Muscle of arm (tissue), 14 donors: ENCODE results near the gene C21orf58. TPM values are rescaled to one million over a fixed set of nuclear protein-coding genes. Genes with fewer than 3 reads are reported as not detected.
"Not testable (repeated sequence)": the region's sequence is repeated elsewhere in the genome, so short reads cannot be mapped to it uniquely, and the experiment has no call there.

Experiments used
- DNase-seq: peaks from one replicate; pipeline ENCODE4 v3.0.0-alpha.2; 2013
- long read RNA-seq, 11 donors: transcript quantifications; one replicate each; lab custom pipeline, GENCODE V29; 2026
- polyA plus RNA-seq, 12 donors: library from polyadenylated mRNA; unstranded; fragments of 120-200 nt; gene quantifications; one replicate each; pipeline ENCODE4 v1.2.1, GENCODE V29; 2013; ENCODE audit not compliant: insufficient read length in 12 of 12

Gene C21orf58
- polyA plus RNA-seq, result 10 to 100 TPM in 2 of 12 donors, 1 to 10 TPM in 9, not detected in 1; 4.2 to 14.4 (median 6.5) TPM
- long read RNA-seq, donor 1, partial matches to known transcripts, result 8 of 9 reads
- long read RNA-seq, donor 1, other reads (novel, unspliced or antisense), result 0 of 9 reads
- long read RNA-seq, donor 2, result 0 reads
- long read RNA-seq, donor 3, partial matches to known transcripts, result 0 of 1 reads
- long read RNA-seq, donor 3, other reads (novel, unspliced or antisense), result 0 of 1 reads
- long read RNA-seq, donor 4, partial matches to known transcripts, result 17 of 17 reads
- long read RNA-seq, donor 4, other reads (novel, unspliced or antisense), result 0 of 17 reads
- long read RNA-seq, donor 5, result 0 reads
- long read RNA-seq, donor 6, partial matches to known transcripts, result 19 of 31 reads
- long read RNA-seq, donor 6, other reads (novel, unspliced or antisense), result 12 of 31 reads
- long read RNA-seq, donor 7, result 0 reads
- long read RNA-seq, donor 8, partial matches to known transcripts, result 51 of 51 reads
- long read RNA-seq, donor 8, other reads (novel, unspliced or antisense), result 0 of 51 reads
- long read RNA-seq, donor 9, result 0 reads
- long read RNA-seq, donor 10, result 0 reads
- long read RNA-seq, donor 11, partial matches to known transcripts, result 5 of 5 reads
- long read RNA-seq, donor 11, other reads (novel, unspliced or antisense), result 0 of 5 reads

DNA sequence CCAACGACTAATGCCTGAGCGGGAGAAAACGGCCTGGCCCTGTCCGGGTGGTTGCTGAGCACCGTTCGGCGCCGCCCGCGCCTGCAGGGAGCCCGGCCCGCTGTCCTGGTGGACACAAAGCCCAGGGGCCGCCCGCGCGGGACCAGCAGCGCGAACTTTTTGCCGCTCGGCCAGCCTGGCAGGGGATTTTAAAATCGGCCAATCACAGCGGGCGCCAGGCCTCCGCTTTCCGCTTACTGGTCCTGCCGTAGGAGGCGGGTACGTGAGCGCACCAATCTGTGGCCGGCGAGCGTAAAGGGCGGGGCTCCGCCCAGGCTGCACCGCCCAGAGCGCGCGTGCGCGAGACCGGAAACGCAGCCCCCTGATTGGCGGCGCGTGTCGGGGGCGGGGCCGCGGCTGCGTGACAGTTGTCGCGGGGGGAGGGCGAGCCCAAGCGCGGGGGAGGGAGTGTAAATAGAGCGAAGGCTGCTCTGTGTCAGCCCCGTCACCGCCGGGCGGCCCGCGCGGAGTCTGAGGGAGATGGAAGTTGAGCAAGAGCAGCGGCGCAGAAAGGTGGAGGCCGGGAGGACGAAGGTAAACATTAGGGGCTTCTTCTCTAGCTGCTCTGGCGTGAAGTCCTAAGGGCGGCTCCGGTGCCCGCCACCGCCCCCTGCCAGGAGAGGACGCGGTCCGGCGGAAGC lies at the start of gene C21orf58, which contains the start of gene PCNT:
Gene C21orf58 (minus strand): TSS at position 161 of the 680 bp plus-strand sequence. CDS start 1,132 bp downstream, outside the sequence.
Gene PCNT (plus strand): TSS at position 447 of the 680 bp plus-strand sequence. CDS start 73 bp downstream, at position 520.
- peak; percentile 98 for DNase-seq

DNA sequence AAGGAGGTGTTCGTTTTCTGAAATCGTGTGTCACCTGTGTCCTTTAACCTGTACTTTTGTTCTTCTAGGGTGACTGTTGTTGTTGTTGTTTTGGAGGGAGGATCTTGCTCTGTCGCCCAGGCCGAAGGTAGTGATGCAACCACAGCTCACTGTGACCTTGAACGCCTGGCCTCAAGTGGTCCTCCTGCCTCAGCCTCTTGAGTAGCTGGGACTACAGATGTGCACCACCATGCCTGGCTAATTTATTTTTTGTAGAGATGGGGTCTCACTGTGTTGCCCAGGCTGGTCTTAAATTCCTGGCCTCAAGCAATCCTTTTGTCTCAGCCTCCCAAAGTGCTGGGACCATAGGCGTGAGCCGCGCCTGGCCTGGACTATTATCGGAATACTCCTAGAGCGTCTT lies 49.3 kb upstream of the C21orf58 start:
- not testable (repeated sequence) for DNase-seq

DNA sequence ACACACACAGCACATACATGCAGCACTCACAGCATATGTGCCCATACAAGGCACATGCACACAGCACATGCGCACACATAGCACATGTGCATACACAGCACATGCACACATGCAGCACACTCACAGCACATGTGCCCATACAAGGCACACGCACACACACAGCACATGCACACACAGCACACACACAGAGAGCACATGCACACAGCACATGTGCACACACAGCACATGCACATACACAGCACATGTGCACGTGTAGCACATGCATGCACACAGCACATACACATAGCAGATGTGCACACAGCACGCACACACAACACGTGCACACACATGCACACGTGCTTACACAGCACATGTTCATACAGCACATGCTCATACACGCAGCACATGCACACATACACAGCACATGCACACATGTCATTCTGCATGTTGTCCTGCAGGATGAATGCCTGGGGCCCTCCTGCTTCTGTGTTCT lies 48.4 kb upstream of the C21orf58 start:
- DNase-seq, result no peak

DNA sequence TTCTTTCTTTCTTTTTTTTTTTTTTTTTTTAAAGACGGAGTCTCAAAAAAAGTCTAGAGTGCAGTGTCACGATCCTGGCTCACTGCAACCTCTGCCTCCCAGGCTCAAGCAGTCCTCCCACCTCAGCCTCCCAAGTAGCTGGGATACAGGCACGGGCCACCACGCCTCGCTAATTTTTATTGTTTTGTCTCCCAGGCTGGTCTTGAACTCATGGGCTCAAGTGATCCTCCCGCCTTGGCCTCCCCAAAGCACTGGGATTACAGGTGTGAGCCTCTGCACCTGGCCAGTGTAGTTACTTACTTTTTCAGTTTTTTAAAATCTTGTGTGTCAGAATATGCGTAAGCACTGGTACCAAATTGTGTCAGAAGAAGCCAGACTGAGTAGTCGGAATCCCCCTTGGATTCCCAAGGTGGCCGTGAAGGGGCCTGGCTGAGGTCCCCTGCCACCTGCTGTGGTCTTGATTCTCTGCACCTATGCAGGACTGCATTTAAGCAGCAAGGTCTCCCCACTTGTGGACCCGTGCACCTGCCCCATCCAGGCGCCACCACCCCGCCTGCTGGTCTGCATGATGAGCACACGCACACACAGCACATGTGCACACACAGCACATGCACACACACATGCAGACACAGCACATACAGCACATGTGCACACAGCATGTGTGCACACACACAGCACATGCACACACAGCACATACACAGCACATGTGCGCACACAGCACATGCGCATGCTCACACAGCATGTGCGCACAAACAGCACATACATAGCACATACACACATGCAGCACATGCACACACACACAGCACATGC lies 47.7 kb upstream of the C21orf58 start:
- no peak for DNase-seq

DNA sequence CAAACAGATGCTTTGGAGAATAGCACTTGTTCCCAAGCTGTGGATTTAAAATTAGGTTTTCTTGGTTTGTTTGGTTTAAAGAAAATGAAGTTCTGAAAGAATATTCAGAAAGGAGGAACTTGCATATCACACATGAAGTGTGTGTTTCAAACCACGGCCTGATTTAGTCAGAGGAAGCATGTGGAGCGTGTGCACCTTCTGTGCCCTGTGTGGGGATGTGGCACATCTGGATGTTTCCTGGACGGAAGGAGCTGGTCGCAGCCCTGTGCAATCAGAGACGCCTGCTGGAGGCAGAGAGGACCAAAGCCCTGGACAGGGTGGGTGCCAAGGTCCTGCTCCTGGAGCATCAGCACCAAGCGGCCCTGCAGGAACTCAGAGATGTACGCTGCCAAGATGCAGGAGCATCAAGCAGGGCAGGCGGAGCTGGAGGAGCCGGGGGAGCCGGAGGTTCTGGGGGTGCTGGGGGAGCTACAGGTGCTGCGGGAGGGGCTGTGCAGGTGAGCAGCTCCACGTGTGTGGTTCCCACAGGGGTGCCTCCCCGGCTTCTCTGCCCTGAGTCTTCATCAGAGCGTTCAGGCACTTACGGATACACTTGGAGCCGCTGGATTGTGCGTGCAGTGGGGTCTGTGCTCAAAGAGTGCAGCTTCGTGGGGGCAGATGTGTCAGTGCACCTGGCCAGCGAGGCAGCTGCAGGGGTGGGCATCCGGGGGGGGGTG lies 46.0 kb upstream of the C21orf58 start:
- DNase-seq, result no peak

DNA sequence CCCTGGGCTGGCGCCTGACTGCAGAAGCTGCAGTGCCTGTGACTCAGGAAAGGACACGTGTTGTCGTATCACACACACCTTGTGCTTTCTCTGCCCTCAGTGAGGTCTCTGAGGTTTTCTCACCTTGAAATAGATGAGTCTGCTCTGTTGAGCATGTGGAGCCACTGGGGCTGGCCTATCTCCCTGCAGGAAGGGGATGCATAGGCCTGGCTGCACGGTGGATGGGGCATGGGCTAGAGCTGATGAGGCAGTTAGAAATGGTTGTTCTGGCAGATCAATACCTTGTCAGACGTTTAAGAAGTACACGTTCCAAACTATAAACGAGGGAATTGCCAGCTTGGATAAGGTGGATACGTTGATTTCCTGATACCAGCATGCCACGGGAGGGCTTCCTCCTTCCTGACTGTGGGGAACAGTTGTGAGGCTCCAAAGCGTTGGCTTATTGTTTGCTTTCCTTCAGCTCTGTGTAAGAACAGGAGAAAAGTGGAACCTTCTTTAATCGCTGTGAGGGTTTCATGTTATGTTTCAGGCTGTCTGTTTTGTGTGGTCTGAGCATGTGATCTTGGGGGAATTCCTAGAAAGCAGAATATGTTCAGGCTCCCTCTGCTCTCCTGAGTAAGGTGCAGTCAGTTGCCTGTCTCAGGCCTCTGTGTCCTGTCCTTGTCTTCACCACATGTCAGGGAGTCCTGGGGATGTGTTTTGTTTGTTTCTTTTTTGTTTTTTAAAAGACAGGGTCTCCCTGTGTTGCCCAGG lies 45.0 kb upstream of the C21orf58 start:
- no peak for DNase-seq

DNA sequence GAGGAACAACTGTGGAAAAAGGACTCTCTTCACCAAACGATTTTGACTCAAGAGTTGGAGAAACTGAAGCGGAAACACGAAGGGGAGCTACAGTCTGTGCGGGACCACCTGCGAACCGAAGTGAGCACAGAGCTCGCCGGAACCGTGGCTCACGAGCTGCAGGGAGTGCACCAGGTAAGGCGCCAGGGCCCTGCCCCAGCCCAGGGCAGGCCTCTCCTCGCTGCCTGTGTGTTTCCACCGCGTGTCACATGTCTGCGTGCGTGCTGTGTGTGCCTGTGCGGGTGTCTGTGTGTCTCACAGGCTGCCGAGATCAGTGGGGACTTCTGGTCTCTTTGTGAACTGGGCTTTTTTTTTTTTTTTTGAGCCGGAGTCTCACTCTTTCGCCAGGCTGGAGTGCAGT lies 43.3 kb upstream of the C21orf58 start:
- DNase-seq, result no peak

DNA sequence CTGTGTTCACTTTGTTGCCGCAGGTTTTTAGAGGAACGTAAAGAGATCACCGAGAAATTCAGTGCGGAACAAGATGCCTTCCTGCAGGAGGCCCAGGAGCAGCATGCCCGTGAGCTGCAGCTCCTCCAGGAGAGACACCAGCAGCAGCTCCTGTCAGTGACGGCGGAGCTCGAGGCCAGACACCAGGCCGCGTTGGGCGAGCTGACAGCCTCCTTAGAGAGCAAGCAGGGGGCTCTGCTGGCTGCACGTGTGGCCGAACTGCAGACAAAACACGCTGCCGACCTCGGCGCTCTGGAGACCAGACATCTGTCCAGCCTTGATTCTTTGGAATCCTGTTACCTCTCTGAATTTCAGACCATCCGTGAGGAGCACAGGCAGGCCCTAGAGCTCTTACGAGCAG lies 42.9 kb upstream of the C21orf58 start:
- no peak for DNase-seq

DNA sequence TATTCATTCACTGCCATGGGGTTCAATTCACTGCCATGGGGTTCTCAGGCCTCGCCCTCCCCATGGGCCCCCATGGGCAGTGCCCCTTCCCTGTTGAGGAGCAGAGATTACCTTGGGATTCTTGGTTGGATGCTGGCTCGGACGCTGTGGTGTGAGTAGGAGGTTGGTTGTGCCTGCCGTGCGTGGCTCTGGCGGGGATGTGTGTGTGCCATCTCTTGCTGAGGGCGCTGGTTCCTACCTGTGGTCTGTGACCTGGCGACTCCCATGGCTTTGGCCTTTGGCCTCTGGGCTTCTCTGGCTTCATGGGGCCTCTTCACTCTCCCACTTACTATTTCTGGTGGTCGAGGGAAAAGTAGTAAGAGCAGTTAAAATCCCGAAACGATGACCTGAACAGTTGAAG lies 42.4 kb upstream of the C21orf58 start:
- DNase-seq, result no peak

DNA sequence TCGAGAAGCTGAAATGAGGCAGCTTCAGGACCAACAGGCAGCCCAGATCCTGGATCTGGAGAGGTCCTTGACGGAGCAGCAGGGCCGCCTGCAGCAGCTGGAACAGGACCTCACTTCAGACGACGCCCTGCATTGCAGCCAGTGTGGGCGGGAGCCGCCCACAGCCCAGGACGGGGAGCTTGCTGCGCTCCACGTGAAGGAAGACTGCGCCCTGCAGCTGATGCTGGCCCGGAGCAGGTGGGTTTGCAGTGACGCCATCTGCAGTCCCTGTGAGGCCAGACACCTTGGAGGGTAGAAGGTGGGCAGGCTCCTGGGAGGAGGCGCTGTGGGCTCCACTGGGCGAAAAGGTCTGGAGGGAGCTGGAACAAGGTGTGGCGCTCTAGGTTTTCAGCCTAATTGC lies 40.0 kb upstream of the C21orf58 start:
- no peak for DNase-seq

DNA sequence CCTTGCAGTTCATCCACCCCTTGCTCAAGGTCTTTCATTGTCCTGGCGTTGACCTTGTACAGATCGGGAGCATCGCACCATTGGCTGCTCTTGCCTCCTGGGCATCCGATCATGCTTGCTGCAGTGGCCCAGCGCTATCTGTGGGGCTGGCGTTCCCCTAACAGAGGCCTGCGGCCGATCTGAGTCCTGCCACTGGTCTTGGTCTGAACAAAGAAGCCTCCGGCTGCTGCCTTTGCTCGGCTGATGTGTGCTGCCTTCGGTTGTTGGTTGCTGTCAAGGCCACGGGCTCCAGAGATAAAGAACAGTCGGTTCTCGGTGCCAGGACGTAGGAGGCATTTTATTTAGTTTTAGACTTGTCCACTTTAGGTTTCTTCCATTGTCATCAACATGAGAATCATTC lies 39.3 kb upstream of the C21orf58 start:
- DNase-seq, result no peak

DNA sequence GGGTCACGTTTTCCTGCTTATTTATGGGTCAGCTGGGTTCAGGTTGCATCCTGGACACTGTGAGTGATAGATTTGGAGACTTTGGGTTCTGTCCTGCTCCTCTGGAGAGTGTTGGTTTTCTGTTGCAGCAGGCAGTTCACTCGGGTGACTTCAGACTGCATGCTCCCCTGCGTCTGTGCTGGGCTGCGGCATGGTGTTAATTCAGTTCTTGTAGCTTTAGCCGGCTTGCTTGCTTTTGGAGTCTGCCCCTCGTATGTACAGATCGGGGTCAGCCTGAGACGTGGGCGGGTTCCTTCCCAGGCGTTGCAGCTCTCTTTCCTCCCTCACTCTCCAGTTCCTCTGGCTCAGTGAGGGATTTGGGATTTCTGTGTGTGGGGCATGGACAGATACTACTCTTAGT lies 38.3 kb upstream of the C21orf58 start:
- DNase-seq, result no peak

DNA sequence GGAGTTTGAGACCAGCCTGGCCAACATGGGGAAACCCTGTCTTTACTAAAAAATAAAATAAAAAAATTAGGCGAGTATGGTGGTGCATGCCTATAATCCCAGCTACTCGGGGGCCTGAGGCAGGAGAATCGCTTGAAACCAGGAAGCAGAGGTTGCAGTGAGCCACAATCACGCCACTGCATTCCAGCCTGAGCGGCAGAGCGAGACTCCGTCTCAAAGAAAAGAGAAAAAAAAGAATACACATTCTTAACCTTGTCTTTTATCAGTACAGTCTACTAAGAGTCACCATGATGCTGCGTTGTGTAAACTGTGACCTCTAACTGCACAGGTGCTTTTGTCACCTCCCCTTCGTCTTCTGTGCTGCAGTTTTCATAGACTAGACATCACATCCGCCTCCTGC lies 37.5 kb upstream of the C21orf58 start:
- no peak for DNase-seq

DNA sequence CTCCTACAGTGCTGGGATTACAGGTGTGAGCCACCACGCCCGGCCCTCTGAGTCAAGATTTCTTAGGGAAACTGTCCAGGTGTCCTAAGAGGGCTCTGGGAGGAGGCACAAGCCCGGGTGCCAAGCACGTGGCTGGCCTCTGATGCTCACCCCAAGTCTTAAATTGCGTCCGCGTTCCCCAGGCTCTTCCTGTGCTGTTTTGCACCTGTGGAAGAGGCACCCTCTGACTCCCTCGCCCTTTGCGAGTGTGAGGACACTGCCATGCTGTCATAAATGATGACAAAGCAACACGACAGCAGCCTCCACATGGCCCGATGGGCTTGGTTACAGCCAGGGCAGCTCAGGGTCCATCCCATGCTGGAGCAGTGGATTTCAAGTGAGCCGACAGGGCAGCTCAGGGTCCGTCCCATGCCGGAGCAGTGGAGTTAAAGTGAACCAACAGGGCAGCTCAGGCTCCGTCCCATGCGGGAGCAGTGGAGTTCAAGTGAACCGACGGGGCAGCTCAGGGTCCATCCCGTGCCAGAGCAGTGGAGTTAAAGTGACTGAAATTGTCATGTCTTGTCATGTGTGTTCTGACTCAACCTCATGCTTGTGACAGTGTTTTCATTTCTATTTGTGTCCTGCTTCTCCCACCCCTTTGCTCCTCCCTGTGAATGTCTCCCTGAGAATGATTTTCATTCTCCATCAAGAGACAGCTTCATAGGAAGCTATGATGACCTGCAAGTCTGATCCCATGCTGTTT lies 34.2 kb upstream of the C21orf58 start:
- no peak for DNase-seq

DNA sequence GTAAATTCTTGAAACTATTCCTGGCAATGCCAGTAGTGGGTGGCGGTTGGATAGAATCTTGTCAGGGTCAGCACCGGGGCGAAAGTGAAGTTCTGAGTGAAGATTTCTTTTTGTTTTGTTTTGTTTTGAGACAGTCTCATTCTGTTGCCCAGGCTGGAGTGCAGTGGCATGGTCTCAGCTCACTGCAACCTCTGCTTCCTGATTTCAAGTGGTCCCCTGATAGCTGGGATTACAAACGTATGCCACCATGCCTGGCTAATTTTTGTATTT lies 33.6 kb upstream of the C21orf58 start:
- no peak for DNase-seq

DNA sequence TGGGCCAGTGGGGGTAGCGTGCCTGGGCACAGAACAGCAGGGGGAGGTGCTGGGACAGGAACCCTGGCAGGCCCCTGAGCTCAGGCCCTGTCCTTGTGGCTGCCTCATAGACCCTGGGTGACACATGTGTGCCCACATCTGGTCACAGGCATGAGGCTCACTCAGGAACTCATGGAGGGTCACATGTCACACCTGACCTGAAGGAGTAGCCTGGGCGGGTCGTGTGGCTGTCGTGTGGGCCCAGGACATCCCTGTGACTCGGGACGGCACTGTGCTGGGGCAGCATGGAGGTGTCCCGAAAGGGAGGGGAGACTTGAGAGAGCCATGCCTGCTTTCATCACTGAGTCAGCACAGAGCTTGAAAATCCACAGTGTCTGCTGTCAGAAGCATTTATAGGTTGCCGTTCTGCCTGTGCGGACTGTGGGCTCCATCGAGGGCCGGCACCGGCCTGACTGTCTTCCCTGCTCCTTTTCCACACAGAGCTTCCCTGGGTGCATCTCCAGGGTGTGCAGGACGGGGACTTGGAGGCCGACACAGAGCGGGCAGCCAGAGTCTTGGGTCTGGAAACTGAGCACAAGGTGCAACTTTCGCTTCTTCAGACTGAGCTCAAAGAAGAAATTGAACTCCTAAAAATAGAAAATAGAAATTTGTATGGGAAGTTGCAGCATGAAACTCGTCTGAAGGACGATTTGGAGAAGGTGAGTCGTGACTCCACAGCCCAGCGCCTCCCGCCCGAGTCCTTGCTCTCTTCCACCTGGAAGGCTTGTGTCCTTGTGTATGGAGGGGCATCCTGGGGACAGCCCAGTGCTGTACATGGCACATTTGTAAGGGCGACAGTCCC lies 33.0 kb upstream of the C21orf58 start:
- no peak for DNase-seq

DNA sequence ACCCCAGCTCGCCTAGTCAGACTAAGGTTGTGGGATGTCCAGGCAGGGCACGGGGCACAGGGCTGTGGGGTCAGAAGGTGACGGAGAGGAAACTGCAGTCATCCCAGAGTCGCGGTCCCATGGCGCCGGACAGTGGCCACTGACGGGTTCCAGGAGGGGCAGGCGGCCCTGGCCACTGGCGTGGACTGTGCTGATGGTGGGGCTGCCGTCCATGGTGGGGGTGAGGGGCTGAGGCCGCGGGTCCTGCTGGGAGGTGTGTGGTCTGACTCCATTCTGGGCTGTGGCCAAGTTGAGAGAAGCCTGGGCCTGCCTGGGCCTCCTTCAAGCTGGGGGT lies 32.3 kb upstream of the C21orf58 start:
- DNase-seq, result no peak

DNA sequence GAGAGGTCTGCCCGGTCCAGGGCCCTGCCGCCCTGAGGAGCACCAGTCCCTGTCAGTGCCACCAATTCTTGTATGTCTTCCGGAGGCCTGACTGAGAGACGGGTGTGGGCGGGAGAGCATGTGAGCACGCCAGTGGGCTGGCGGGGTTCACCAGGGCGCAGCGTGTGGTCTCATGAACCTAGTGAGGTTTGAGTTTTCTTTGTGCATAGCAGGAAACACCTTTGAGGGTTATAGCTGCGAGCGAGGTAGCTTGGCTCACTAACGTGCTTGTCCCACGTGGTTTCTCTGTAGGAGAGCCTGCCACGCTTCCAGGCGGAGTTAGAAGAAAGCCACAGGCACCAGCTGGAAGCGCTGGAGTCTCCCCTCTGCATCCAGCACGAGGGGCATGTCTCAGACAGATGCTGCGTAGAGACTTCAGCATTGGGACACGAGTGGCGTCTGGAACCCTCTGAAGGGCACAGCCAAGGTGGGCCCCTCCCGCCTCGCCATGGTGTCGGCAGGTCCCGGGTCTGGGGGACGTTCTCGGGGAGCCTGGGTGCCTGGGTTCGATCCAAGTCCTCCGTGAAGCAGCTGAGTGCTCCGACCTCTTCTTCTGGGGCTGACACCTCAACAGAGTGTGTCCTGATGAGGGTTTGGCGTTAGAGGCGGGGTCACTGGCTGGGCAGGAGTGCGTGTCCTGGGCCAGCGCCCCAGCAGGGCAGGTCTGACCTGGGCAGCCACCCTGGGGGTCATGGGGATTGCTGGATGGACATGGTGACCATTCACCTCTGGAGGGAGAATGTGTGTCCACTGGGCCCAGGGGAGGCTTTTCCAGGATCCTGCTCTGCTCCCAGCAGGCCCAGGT lies 31.7 kb upstream of the C21orf58 start:
- no peak for DNase-seq
